IMR-90 (cell line): ENCODE results near the gene LTC4S. TPM values are rescaled to one million over a fixed set of nuclear protein-coding genes. Genes with fewer than 3 reads are reported as not detected.

ENCODE experiments used
- ATAC-seq: fragments of 200-7000 bp; cut with Tn5 transposase; 2 replicates; pipeline ENCODE4 v1.9.1; 2020; ENCODE audit warnings: low read depth, mild to moderate bottlenecking, moderate library complexity
- BruUV-seq: library from RNA; stranded (reverse); fragments of 400-500 nt; replicated peaks from 2 replicates; lab custom pipeline; 2021; lab: Mats Ljungman, UMichigan
- CTCF ChIA-PET: fragments of 300-600 bp; formaldehyde crosslinking; extraction: SDS; loops from one replicate; lab custom pipeline; 2021; ENCODE audit warnings: antibody characterized with exemption; lab: Yijun Ruan, JAX
- POLR2A ChIA-PET: fragments of 300-600 bp; sonication (Branson Sonifier 250); formaldehyde crosslinking; loops from one replicate; lab custom pipeline; 2022; ENCODE audit warnings: antibody characterized with exemption; ENCODE audit not compliant: unreplicated experiment; lab: Charles Lee
- DNase-seq: peaks from one replicate; pipeline ENCODE4 v3.0.0; 2013
- H2AFZ ChIP-seq: replicated peaks from 2 replicates; pipeline ENCODE3; 2013; ENCODE audit warnings: low read length, mild to moderate bottlenecking; ENCODE audit not compliant: poor library complexity
- H2AK5ac ChIP-seq: 2 replicates; pipeline ENCODE4 v1.6.1; 2013; ENCODE audit warnings: low read depth, low read length, inconsistent platforms
- H2AK9ac ChIP-seq: replicated peaks from 2 replicates; pipeline ENCODE3; 2013; ENCODE audit warnings: mild to moderate bottlenecking, low read depth, low read length, moderate library complexity; ENCODE audit not compliant: poor library complexity
- H2BK120ac ChIP-seq: 2 replicates; pipeline ENCODE4 v1.6.1; 2013; ENCODE audit warnings: low read depth, low read length, inconsistent platforms
- H2BK15ac ChIP-seq: 3 replicates; pipeline ENCODE4 v1.6.1; 2013; ENCODE audit warnings: low read depth, low read length, inconsistent platforms
- H2BK20ac ChIP-seq: 2 replicates; pipeline ENCODE4 v1.6.1; 2013; ENCODE audit warnings: low read depth, mild to moderate bottlenecking, inconsistent platforms, low read length, moderate library complexity
- H2BK5ac ChIP-seq: 2 replicates; pipeline ENCODE4 v1.6.1; 2013; ENCODE audit warnings: mild to moderate bottlenecking, low read depth, low read length, inconsistent platforms; ENCODE audit not compliant: poor library complexity, severe bottlenecking
- H3K14ac ChIP-seq: replicated peaks from 2 replicates; pipeline ENCODE4 v1.6.1; 2013; ENCODE audit warnings: low read depth, low read length, inconsistent platforms
- H3K18ac ChIP-seq: 2 replicates; pipeline ENCODE4 v1.6.1; 2013; ENCODE audit warnings: low read depth, low read length, control low read depth
- H3K23ac ChIP-seq: 2 replicates; pipeline ENCODE4 v1.6.1; 2013; ENCODE audit warnings: low read depth, low read length, inconsistent platforms
- H3K27ac ChIP-seq: 2 replicates; pipeline ENCODE4 v1.5.1; 2013; ENCODE audit warnings: mild to moderate bottlenecking, control low read depth, low read length; ENCODE audit not compliant: insufficient read depth
- H3K27me3 ChIP-seq: 2 replicates; pipeline ENCODE4 v1.6.1; 2013; ENCODE audit warnings: low read length; ENCODE audit not compliant: control insufficient read depth, insufficient read depth
- H3K36me3 ChIP-seq: 2 replicates; pipeline ENCODE4 v1.6.1; 2013; ENCODE audit warnings: low read length, mixed read lengths; ENCODE audit not compliant: control insufficient read depth, insufficient read depth
- H3K4ac ChIP-seq: 2 replicates; pipeline ENCODE4 v1.6.1; 2013; ENCODE audit warnings: low read depth, low read length, inconsistent platforms
- H3K4me1 ChIP-seq: 2 replicates; pipeline ENCODE4 v1.6.1; 2013; ENCODE audit warnings: low read length, mixed read lengths; ENCODE audit not compliant: control insufficient read depth, insufficient read depth
- H3K4me2 ChIP-seq: 2 replicates; pipeline ENCODE4 v1.6.1; 2013; ENCODE audit warnings: low read depth, mild to moderate bottlenecking, control low read depth, low read length, moderate library complexity
- H3K4me3 ChIP-seq: 2 replicates; pipeline ENCODE4 v1.5.1; 2013; ENCODE audit warnings: low read depth, mild to moderate bottlenecking, control low read depth, low read length, moderate library complexity; ENCODE audit not compliant: insufficient read depth
- H3K56ac ChIP-seq: 2 replicates; pipeline ENCODE4 v1.6.1; 2013; ENCODE audit warnings: low read length, inconsistent platforms; ENCODE audit not compliant: insufficient read depth; ENCODE audit errors: extremely low read depth
- H3K79me1 ChIP-seq, 2 experiments: 2 replicates each; pipeline ENCODE4 v1.6.1; 2013; ENCODE audit warnings: low read length in 2 of 2, inconsistent platforms in 1 of 2, low read depth in 1 of 2
- H3K9ac ChIP-seq: 2 replicates; pipeline ENCODE4 v1.6.1; 2013; ENCODE audit warnings: low read depth, low read length, control low read depth
- H3K9me1 ChIP-seq: 2 replicates; pipeline ENCODE4 v1.6.1; 2013; ENCODE audit warnings: low read length, inconsistent platforms; ENCODE audit not compliant: insufficient read depth
- H3K9me3 ChIP-seq: 2 replicates; pipeline ENCODE4 v1.6.1; 2013; ENCODE audit warnings: low read length; ENCODE audit not compliant: control insufficient read depth, insufficient read depth
- H4K20me1 ChIP-seq: 2 replicates; pipeline ENCODE4 v1.6.1; 2013; ENCODE audit warnings: low read length, inconsistent platforms; ENCODE audit not compliant: insufficient read depth
- H4K5ac ChIP-seq: 2 replicates; pipeline ENCODE4 v1.6.1; 2013; ENCODE audit warnings: mild to moderate bottlenecking, low read depth, low read length, control low read depth
- H4K8ac ChIP-seq, 2 experiments: 2 replicates each; pipeline ENCODE4 v1.6.1; 2013; ENCODE audit warnings: low read depth in 2 of 2, low read length in 2 of 2, control low read depth in 1 of 2, inconsistent platforms in 1 of 2
- H4K91ac ChIP-seq: 2 replicates; pipeline ENCODE4 v1.6.1; 2013; ENCODE audit warnings: low read depth, low read length, inconsistent platforms; ENCODE audit not compliant: insufficient read depth
- BHLHE40 ChIP-seq: fragments of 150-350 bp; IDR thresholded peaks from 2 replicates; pipeline ENCODE4 v1.6.1; 2016; ENCODE audit warnings: mild to moderate bottlenecking, low read depth, low read length
- CEBPB ChIP-seq: IDR thresholded peaks from 2 replicates; pipeline ENCODE4 v1.6.1; 2012; ENCODE audit warnings: low read depth, low read length, improper control_type of control experiment
- CHD1 ChIP-seq: IDR thresholded peaks from 2 replicates; pipeline ENCODE4 v1.6.1; 2012; ENCODE audit warnings: low read depth, low read length, improper control_type of control experiment
- FOS ChIP-seq: fragments of 150-350 bp; IDR thresholded peaks from 2 replicates; pipeline ENCODE4 v1.6.1; 2016; ENCODE audit warnings: low read depth, low read length
- MAFK ChIP-seq: IDR thresholded peaks from 2 replicates; pipeline ENCODE4 v1.6.1; 2012; ENCODE audit warnings: low read depth, low read length, improper control_type of control experiment
- MAZ ChIP-seq: IDR thresholded peaks from 2 replicates; pipeline ENCODE4 v1.6.1; 2012; ENCODE audit warnings: low read depth, mild to moderate bottlenecking, low read length, improper control_type of control experiment, moderate library complexity, borderline replicate concordance
- MXI1 ChIP-seq: IDR thresholded peaks from 2 replicates; pipeline ENCODE4 v1.6.1; 2012; ENCODE audit warnings: low read depth, mild to moderate bottlenecking, low read length, moderate library complexity, borderline replicate concordance
- NFE2L2 ChIP-seq: fragments of 150-350 bp; IDR thresholded peaks from 2 replicates; pipeline ENCODE4 v1.6.1; 2016; ENCODE audit warnings: low read depth, mild to moderate bottlenecking, low read length
- POLR2A ChIP-seq: IDR thresholded peaks from 2 replicates; pipeline ENCODE4 v1.6.1; 2012; ENCODE audit warnings: mild to moderate bottlenecking, low read depth, low read length
- RAD21 ChIP-seq: IDR thresholded peaks from 2 replicates; pipeline ENCODE4 v1.6.1; 2012; ENCODE audit warnings: low read length, improper control_type of control experiment
- RCOR1 ChIP-seq: IDR thresholded peaks from 2 replicates; pipeline ENCODE4 v1.6.1; 2012; ENCODE audit warnings: mild to moderate bottlenecking, low read length, improper control_type of control experiment; ENCODE audit not compliant: insufficient replicate concordance
- RFX5 ChIP-seq: IDR thresholded peaks from 2 replicates; pipeline ENCODE4 v1.8.0; 2012; ENCODE audit warnings: low read depth, mild to moderate bottlenecking, low read length, moderate library complexity
- SMC3 ChIP-seq: fragments of 150-350 bp; IDR thresholded peaks from 2 replicates; pipeline ENCODE4 v1.6.1; 2016; ENCODE audit warnings: low read depth, mild to moderate bottlenecking, antibody characterized with exemption, low read length, moderate library complexity
- WGBS, 2 experiments: methylation state at CpG; one replicate each; pipeline versions ENCODE4 v1.1.5 to v1.1.7; 2013; ENCODE audit warnings: missing lambda C conversion rate in 2 of 2; ENCODE audit not compliant: insufficient read length in 1 of 2; ENCODE audit errors: extremely low coverage in 2 of 2; 5-methylcytosine and 5-hydroxymethylcytosine counted together
- dilution Hi-C: fragments of 300-500 bp; cut with HindIII; formaldehyde crosslinking; loops from one replicate; pipeline ENCODE4 v1.14.3; 2018; ENCODE audit warnings: low sequenced_read_pairs; ENCODE audit not compliant: unreplicated experiment
- in situ Hi-C: fragments of 300-500 bp; cut with MboI; formaldehyde crosslinking; loops from 3 replicates; pipeline ENCODE4 v1.14.3; 2019; ENCODE audit warnings: low sequenced_read_pairs, inconsistent platforms, mixed read lengths
- intact Hi-C: fragments of 100-400 bp; cut with micrococcal nuclease; formaldehyde crosslinking; loops from 2 replicates; pipeline ENCODE4 v1.10.0; 2022
- polyA plus RNA-seq, 3 experiments: library from polyadenylated mRNA; depleted of rRNA; stranded (reverse); fragments of >200 nt; gene quantifications; 2 replicates each; pipeline ENCODE4 v1.2.3, GENCODE V29; 2012; ENCODE audit warnings: low replicate concordance in 1 of 3
- total RNA-seq: library from RNA; depleted of rRNA; stranded (reverse); fragments of >200 nt; gene quantifications from 2 replicates; pipeline ENCODE4 v1.2.3, GENCODE V29; 2012
- TF ChIP-seq, protein P1 (sequence below): fragments of 150-350 bp; IDR thresholded peaks from 2 replicates; pipeline ENCODE4 v1.6.1; 2016; ENCODE audit warnings: low read depth, mild to moderate bottlenecking, low read length, moderate library complexity, borderline replicate concordance
- TF ChIP-seq, protein P2 (sequence below): fragments of 150-350 bp; IDR thresholded peaks from 2 replicates; pipeline ENCODE4 v1.6.1; 2017; ENCODE audit warnings: mild to moderate bottlenecking, antibody characterized with exemption, low read length, low read depth
- TF ChIP-seq, protein P3 (sequence below): conservative IDR thresholded peaks from 2 replicates; pipeline ENCODE4 v1.5.1; 2012; ENCODE audit warnings: mild to moderate bottlenecking, low read depth, low read length, improper control_type of control experiment

LTC4S gene
- total and polyA plus RNA-seq, 2 of the 4 experiments (the other 2 are of a cell fraction), result 0.72 TPM; not detected in 1

DNA sequence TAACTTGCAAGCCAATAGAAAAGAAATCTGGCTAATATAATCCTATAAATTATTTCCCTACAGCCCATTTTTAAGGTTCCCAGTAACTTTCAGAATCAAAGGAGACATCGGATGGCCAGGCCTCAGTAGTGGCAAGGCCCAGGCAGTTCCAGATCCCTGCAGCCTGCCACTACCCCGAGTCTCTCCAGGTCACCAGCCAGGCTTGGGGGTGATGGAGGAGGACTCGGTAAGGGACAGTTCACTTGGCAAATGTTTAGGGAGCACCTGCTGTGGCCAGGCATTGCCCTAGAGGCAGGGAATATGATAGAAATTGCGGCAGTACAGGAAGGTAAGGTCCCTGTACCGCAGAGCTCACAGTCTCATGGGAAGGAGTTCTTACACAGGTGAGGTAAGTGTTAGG, 15.2 kb upstream of the LTC4S start:
- peaks cover 51% of the 10 kb centered on the region for H3K36me3 ChIP-seq
- WGBS, 2 experiments, result 93% methylated on average over 3 of the region's 5 CpGs; no CpG with 5 or more reads in 1 of the 2 experiments
- no peak overlapping the region for H3K18ac ChIP-seq
- H4K20me1 ChIP-seq, result 0 out of 2 replicates have a peak, but pooled peaks cover 3% of the 10 kb centered on the region
- no peaks in the 10 kb centered on the region for H3K4me1 ChIP-seq
- intact Hi-C loops (no loop called here), in situ Hi-C loops (no loop called here), dilution Hi-C loops (no loop called here)
- H3K79me1 ChIP-seq, result peaks cover 8 to 13% of the 10 kb centered on the region in 2 experiments
- no peak overlapping the region for H3K56ac ChIP-seq
- H3K23ac ChIP-seq, result no peak overlapping the region
- H2BK15ac ChIP-seq, result no peak overlapping the region
- no peak overlapping the region for H3K4me3 ChIP-seq
- H4K5ac ChIP-seq, result no peak overlapping the region
- no peaks in the 10 kb centered on the region for H3K27me3 ChIP-seq
- H3K27ac ChIP-seq, result no peak overlapping the region
- no TSS peak for BruUV-seq
- H2AK9ac ChIP-seq, result no peak overlapping the region
- DNase-seq (no peak), ATAC-seq (no peak)
- H2BK5ac ChIP-seq, result no peak overlapping the region
- no peak overlapping the region for H3K4me2 ChIP-seq
- ChIA-PET CTCF (no interaction called here), POLR2A (no interaction called here)
- no peak overlapping the region for H2BK120ac ChIP-seq
- H2BK20ac ChIP-seq, result no peak overlapping the region
- H4K91ac ChIP-seq, result no peak overlapping the region
- H3K9me3 ChIP-seq, result no peaks in the 10 kb centered on the region
- H2AK5ac ChIP-seq, result no peak overlapping the region
- no peak overlapping the region for H2AFZ ChIP-seq
- H4K8ac ChIP-seq, result no peak overlapping the region
- TF ChIP-seq MAZ (no peak), POLR2A (no peak), CEBPB (no peak), RFX5 (no peak), BHLHE40 (no peak), RAD21 (no peak), MXI1 (no peak), CHD1 (no peak), RCOR1 (no peak), NFE2L2 (no peak), SMC3 (no peak), FOS (no peak), MAFK (no peak)
- TF ChIP-seq, protein P1, sequence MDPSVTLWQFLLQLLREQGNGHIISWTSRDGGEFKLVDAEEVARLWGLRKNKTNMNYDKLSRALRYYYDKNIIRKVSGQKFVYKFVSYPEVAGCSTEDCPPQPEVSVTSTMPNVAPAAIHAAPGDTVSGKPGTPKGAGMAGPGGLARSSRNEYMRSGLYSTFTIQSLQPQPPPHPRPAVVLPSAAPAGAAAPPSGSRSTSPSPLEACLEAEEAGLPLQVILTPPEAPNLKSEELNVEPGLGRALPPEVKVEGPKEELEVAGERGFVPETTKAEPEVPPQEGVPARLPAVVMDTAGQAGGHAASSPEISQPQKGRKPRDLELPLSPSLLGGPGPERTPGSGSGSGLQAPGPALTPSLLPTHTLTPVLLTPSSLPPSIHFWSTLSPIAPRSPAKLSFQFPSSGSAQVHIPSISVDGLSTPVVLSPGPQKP, result no peak
- TF ChIP-seq, protein P2, sequence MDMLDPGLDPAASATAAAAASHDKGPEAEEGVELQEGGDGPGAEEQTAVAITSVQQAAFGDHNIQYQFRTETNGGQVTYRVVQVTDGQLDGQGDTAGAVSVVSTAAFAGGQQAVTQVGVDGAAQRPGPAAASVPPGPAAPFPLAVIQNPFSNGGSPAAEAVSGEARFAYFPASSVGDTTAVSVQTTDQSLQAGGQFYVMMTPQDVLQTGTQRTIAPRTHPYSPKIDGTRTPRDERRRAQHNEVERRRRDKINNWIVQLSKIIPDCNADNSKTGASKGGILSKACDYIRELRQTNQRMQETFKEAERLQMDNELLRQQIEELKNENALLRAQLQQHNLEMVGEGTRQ, result no peak
- TF ChIP-seq, protein P3, sequence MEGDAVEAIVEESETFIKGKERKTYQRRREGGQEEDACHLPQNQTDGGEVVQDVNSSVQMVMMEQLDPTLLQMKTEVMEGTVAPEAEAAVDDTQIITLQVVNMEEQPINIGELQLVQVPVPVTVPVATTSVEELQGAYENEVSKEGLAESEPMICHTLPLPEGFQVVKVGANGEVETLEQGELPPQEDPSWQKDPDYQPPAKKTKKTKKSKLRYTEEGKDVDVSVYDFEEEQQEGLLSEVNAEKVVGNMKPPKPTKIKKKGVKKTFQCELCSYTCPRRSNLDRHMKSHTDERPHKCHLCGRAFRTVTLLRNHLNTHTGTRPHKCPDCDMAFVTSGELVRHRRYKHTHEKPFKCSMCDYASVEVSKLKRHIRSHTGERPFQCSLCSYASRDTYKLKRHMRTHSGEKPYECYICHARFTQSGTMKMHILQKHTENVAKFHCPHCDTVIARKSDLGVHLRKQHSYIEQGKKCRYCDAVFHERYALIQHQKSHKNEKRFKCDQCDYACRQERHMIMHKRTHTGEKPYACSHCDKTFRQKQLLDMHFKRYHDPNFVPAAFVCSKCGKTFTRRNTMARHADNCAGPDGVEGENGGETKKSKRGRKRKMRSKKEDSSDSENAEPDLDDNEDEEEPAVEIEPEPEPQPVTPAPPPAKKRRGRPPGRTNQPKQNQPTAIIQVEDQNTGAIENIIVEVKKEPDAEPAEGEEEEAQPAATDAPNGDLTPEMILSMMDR, result no peak
- H3K4ac ChIP-seq, result no peak overlapping the region
- no peak overlapping the region for H3K9ac ChIP-seq
- H3K14ac ChIP-seq, result no peak overlapping the region
- H3K9me1 ChIP-seq, result no peaks in the 10 kb centered on the region
